Stimulated activated memory B cell treated with anti-CD40 and anti-IgM and Interleukin-4, amounts not matched to agents 10 μg/mL and 1 μg/mL and 100 μg/mL, for 72 hours (primary cell): Measurements from ENCODE around the gene UGT1A3.
A peak's percentile ranks its signal among the peaks of the same experiment; 100 is the strongest.

ENCODE experiments used
- ATAC-seq: fragments of 150-1000 bp; cut with Tn5 transposase; 2 replicates; pipeline ENCODE4 v1.10.0; 2021
- H3K27ac Mint-ChIP-seq: one replicate; pipeline ENCODE4 v1.8.0; 2022; ENCODE audit warnings: mild to moderate bottlenecking, mixed read lengths
- H3K27me3 Mint-ChIP-seq: one replicate; pipeline ENCODE4 v1.8.0; 2022; ENCODE audit warnings: mixed read lengths
- H3K36me3 Mint-ChIP-seq: one replicate; pipeline ENCODE4 v1.8.0; 2022; ENCODE audit warnings: mixed read lengths
- H3K4me1 Mint-ChIP-seq: one replicate; pipeline ENCODE4 v1.8.0; 2022; ENCODE audit warnings: mixed read lengths
- H3K4me3 Mint-ChIP-seq: one replicate; pipeline ENCODE4 v1.8.0; 2022; ENCODE audit warnings: mild to moderate bottlenecking, moderate library complexity, mixed read lengths
- H3K9me3 Mint-ChIP-seq: one replicate; pipeline ENCODE4 v1.8.0; 2022; ENCODE audit warnings: mixed read lengths

The UGT1A3 gene

DNA sequence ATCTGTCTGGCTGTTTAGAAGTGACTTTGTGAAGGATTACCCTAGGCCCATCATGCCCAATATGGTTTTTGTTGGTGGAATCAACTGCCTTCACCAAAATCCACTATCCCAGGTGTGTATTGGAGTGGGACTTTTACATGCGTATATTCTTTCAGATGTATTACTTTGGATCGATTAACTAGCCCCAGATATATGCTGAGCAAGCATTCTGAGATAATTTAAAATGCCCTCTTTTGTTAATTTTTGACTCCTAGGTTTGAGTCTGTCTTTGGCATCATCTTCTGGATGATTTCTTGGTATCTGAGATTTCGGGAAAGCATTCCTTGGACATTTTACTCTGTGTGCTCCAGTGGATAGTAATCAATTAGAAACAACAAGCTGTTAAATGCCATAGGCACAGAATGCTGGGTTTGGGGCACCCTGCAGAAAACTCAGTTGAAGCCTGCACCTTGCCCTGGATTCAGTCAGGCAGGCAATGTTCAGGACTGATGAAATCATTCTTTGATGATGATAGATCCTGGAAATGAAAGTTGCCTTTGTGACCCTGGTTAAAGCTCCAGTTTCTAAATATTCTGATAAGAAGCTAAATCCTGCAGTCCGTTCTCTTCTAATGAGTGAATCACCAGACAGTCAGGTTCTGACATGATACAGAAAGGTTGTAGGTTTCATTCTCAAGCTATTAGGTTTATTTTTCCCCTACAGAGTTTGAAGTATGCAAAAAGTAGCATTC is 32.4 kb downstream of the UGT1A3 start:
- ATAC-seq = no peak
- no peak overlapping the region for H3K4me3 Mint-ChIP-seq
- H3K4me1 Mint-ChIP-seq = no peaks in the 10 kb centered on the region
- H3K9me3 Mint-ChIP-seq = no peaks in the 10 kb centered on the region
- H3K27me3 Mint-ChIP-seq = peaks cover 31% of the 10 kb centered on the region
- no peaks in the 10 kb centered on the region for H3K36me3 Mint-ChIP-seq
- no peak overlapping the region for H3K27ac Mint-ChIP-seq

DNA sequence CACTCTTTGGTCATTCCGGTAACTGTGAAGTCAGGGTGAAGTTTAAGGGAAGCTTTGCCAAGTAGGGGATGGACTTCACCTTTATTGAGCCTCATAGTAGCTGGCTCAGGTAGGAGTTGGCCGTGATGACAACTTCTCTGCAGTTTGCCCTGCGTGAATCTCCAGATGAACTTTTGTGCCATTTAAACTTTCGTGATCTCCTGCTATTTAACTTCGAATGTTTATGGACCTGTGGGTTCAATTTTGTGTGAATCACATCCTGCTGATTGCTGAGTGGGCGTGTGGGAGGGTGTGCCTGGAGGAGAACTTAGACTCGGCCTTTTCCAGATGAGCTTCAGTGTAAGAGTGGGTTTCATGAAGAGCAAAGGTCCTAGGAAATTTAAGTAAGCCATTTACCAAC is 35.4 kb downstream of the UGT1A3 start:
- Mint-ChIP-seq H3K36me3 (no peaks in the 10 kb centered on the region), H3K27me3 (peaks cover 42% of the 10 kb centered on the region), H3K27ac (no peak overlapping the region), H3K9me3 (no peaks in the 10 kb centered on the region), H3K4me1 (no peaks in the 10 kb centered on the region), H3K4me3 (no peak overlapping the region)
- ATAC-seq = no peak

DNA sequence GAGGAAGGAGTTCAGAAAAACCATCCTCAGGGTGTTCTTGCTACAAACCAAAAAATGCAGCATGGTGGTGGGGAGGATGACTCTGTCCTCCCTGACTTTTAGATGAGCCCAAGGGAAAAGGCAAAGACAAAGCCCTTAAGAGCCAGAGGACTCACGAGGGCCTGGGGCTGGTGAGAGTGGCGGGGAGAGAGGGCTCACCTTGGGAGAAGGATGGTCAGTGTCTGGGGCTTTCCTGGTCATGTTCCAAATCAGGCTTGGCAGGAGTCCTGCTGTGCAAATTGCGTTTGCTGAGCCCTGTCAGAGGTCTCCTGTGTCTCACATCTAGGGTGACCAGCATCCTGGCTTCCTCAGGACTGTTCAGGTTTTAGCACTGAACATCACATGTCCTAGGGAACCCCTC is 35.9 kb downstream of the UGT1A3 start:
- H3K36me3 Mint-ChIP-seq = no peaks in the 10 kb centered on the region
- H3K27me3 Mint-ChIP-seq = peaks cover 46% of the 10 kb centered on the region
- no peaks in the 10 kb centered on the region for H3K9me3 Mint-ChIP-seq
- no peaks in the 10 kb centered on the region for H3K4me1 Mint-ChIP-seq
- H3K27ac Mint-ChIP-seq = no peak overlapping the region
- no peak overlapping the region for H3K4me3 Mint-ChIP-seq
- ATAC-seq = no peak

DNA sequence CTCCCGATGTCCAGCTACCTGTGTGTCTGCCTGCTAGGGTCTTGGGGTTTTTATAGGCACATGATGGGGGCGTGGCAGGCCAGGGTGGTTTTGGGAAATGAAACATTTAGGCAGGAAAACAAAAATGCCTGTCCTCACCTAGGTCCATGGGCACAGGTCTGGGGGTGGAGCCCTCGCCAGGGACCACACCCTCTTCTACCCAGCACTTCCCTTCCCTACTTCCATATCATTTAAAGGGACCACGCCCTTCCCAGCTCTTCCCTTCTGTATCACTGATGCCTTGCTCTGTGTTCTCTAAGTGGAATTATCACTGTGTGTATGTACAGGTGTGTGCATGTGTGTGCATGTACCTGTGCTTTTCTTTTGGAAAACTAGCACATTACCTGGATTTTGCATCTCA is 37.6 kb downstream of the UGT1A3 start:
- Mint-ChIP-seq H3K9me3 (no peaks in the 10 kb centered on the region), H3K36me3 (no peaks in the 10 kb centered on the region), H3K4me1 (no peaks in the 10 kb centered on the region), H3K27me3 (peaks cover 46% of the 10 kb centered on the region), H3K27ac (no peak overlapping the region), H3K4me3 (no peak overlapping the region)
- ATAC-seq = no peak

DNA sequence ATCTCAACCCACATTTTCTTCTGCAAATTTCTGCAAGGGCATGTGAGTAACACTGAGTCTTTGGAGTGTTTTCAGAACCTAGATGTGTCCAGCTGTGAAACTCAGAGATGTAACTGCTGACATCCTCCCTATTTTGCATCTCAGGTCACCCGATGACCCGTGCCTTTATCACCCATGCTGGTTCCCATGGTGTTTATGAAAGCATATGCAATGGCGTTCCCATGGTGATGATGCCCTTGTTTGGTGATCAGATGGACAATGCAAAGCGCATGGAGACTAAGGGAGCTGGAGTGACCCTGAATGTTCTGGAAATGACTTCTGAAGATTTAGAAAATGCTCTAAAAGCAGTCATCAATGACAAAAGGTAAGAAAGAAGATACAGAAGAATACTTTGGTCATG is 39.2 kb downstream of the UGT1A3 start:
- Mint-ChIP-seq H3K27me3 (peaks cover 46% of the 10 kb centered on the region), H3K36me3 (no peaks in the 10 kb centered on the region), H3K4me3 (no peak overlapping the region), H3K4me1 (no peaks in the 10 kb centered on the region), H3K9me3 (no peaks in the 10 kb centered on the region), H3K27ac (no peak overlapping the region)
- ATAC-seq = no peak

DNA sequence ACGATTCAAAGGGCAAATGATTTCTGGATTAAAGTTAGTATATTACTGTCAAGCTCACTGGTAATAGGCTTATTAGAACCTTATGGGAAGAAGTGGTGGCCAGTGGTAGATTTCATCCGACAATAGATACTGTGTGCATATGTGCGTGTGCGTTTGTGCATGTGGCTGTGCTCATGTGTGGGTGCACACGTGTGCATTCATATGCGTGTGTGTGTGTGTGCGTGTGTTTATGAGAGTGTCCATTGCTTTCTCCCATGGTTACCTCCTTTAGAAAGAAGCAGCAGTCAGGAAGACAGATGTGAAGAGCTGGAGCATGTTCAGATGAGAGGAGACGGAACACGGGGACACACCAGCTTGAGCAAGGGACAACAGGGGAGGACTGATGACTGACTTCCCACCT is 40.4 kb downstream of the UGT1A3 start:
- no peak overlapping the region for H3K27ac Mint-ChIP-seq
- H3K27me3 Mint-ChIP-seq = peaks cover 34% of the 10 kb centered on the region
- no peaks in the 10 kb centered on the region for H3K36me3 Mint-ChIP-seq
- H3K4me3 Mint-ChIP-seq = no peak overlapping the region
- H3K9me3 Mint-ChIP-seq = no peaks in the 10 kb centered on the region
- no peak for ATAC-seq
- H3K4me1 Mint-ChIP-seq = no peaks in the 10 kb centered on the region

DNA sequence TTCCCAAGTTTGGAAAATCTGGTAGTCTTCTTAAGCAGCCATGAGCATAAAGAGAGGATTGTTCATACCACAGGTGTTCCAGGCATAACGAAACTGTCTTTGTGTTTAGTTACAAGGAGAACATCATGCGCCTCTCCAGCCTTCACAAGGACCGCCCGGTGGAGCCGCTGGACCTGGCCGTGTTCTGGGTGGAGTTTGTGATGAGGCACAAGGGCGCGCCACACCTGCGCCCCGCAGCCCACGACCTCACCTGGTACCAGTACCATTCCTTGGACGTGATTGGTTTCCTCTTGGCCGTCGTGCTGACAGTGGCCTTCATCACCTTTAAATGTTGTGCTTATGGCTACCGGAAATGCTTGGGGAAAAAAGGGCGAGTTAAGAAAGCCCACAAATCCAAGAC is 43.3 kb downstream of the UGT1A3 start:
- H3K4me3 Mint-ChIP-seq = no peak overlapping the region

DNA sequence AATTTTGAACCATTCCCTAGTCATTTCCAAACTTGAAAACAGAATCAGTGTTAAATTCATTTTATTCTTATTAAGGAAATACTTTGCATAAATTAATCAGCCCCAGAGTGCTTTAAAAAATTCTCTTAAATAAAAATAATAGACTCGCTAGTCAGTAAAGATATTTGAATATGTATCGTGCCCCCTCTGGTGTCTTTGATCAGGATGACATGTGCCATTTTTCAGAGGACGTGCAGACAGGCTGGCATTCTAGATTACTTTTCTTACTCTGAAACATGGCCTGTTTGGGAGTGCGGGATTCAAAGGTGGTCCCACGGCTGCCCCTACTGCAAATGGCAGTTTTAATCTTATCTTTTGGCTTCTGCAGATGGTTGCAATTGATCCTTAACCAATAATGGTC is 43.7 kb downstream of the UGT1A3 start:
- Mint-ChIP-seq H3K27ac (no peak overlapping the region), H3K9me3 (peaks cover 8% of the 10 kb centered on the region), H3K27me3 (peaks cover 36% of the 10 kb centered on the region), H3K36me3 (peaks cover 10% of the 10 kb centered on the region), H3K4me3 (no peak overlapping the region), H3K4me1 (no peaks in the 10 kb centered on the region)
- no peak for ATAC-seq

More for the DNA sequence above, 43.3 kb downstream of the UGT1A3 start:
- Mint-ChIP-seq H3K4me1 (no peaks in the 10 kb centered on the region), H3K27me3 (peaks cover 32% of the 10 kb centered on the region), H3K27ac (no peak overlapping the region), H3K36me3 (peaks cover 10% of the 10 kb centered on the region), H3K9me3 (peaks cover 8% of the 10 kb centered on the region)
- no peak for ATAC-seq

DNA sequence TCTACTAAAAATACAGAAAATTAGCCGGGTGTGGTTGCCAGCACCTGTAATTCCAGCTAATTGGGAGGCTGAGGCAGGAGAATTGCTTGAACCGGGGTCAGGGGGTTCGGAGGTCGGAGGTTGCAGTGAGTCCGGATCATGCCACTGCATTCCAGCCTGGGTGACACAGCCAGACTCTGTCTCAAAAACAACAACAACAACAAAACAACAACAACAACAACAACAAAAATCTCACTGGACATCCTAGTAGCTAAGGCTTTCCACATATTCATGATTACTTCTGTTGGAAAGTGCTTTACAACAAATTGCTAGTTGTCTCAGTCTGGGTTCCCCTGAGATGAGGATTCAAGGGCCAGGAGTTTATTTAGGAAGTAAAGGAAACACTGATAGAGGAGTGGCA is 45.0 kb downstream of the UGT1A3 start:
- Mint-ChIP-seq H3K36me3 (peaks cover 10% of the 10 kb centered on the region), H3K4me3 (no peak overlapping the region), H3K27ac (no peak overlapping the region), H3K9me3 (peaks cover 8% of the 10 kb centered on the region), H3K4me1 (no peaks in the 10 kb centered on the region), H3K27me3 (peaks cover 43% of the 10 kb centered on the region)
- ATAC-seq = no peak

DNA sequence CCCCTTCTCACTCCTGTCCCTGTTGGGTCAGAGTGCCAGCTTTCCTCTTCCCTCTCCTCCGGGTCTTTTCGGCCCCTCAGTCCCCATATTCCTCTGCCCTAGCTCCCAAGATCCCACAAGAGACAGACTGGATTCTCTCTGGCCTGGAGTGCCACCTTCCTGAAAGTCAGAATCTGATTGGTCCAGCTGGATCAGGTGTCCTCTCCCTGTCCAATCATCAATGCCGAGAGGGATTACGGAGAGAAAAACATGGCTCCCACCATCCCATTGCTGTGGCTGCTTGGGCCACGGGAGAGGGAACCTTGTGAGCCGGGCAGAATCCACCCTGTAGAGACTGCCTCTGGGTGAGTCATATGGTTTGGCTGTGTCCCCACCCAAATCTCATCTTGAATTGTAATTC is 46.6 kb downstream of the UGT1A3 start:
- Mint-ChIP-seq H3K27ac (no peak overlapping the region), H3K9me3 (peaks cover 8% of the 10 kb centered on the region), H3K4me3 (no peak overlapping the region), H3K36me3 (peaks cover 10% of the 10 kb centered on the region), H3K27me3 (peaks cover 48% of the 10 kb centered on the region), H3K4me1 (no peaks in the 10 kb centered on the region)
- no peak for ATAC-seq

DNA sequence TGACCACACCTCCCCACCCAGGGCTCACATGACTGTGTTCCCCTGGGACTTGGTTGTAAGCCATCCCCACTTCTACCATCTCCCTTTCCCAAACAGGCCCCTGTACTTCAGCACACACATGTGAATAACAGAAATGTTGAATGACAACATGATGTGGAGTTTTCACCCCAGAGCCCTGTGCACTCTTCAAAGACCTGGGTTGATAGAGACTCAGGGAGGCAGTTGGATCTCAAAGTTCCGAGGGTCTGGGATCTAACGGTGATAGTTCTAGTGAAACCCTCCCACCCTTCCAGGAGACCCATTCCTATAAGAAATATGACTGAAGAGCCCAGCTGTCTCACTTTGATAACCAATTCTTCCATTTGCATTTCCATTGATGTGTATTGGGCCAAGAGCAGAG is 49.2 kb downstream of the UGT1A3 start, which contains the start of gene MROH2A:
TSS of gene MROH2A (plus strand) at position 301 of the 400 bp plus-strand sequence. CDS start 1,029 bp downstream, outside the sequence.
- Mint-ChIP-seq H3K27ac (no peak within 1 kb of the TSS), H3K9me3 (peaks cover 10% of the 10 kb centered on the region), H3K4me1 (no peaks in the 10 kb centered on the region), H3K27me3 (peaks cover 65% of the 10 kb centered on the region), H3K36me3 (peaks cover 10% of the 10 kb centered on the region), H3K4me3 (no peak within 1 kb of the TSS)
- ATAC-seq = no peak

DNA sequence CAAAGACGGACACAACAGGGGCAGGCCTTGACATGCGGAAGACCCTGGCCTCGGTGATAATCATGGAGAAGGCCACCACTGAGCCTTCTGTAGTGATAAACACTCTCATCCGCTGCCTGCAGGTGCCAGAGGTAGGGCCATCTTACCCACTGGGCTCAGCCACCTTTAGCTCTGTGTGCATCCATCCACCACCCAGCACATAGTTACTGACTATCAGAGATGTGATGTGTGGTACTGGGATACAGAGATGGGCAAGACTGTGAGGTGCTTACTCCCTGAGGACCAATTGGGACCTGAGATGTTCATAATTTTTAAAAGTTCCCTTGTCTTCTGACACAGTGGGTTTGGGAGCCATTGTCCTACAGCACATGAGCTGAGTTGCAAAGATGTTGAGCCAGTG is 50.9 kb downstream of the UGT1A3 start:
- H3K4me1 Mint-ChIP-seq = no peaks in the 10 kb centered on the region
- peaks cover 10% of the 10 kb centered on the region for H3K36me3 Mint-ChIP-seq
- no peak overlapping the region for H3K4me3 Mint-ChIP-seq
- H3K27ac Mint-ChIP-seq = no peak overlapping the region
- peak; percentile 54 for ATAC-seq
- H3K9me3 Mint-ChIP-seq = peaks cover 10% of the 10 kb centered on the region
- H3K27me3 Mint-ChIP-seq = peaks cover 76% of the 10 kb centered on the region

DNA sequence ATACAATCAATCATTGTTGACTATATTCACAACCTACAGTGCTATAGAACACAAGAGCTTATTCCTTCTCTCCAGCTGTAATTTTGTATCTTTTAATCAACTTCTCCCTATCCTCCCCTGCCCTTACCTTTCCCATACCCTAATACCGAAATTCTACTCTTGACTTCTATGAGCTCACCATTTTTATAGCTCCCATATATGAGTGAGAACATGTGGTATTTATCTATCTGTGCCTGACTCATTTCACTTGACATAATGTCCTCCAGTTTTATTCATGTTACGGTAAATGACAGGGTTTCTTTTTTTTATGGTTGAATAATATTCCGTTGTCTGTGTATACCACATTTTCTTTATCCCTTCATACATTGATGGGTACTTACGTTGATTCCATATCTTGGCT is 51.9 kb downstream of the UGT1A3 start:
- peaks cover 12% of the 10 kb centered on the region for H3K9me3 Mint-ChIP-seq
- peaks cover 6% of the 10 kb centered on the region for H3K36me3 Mint-ChIP-seq
- no peak overlapping the region for H3K4me3 Mint-ChIP-seq
- ATAC-seq = no peak
- no peaks in the 10 kb centered on the region for H3K4me1 Mint-ChIP-seq
- peaks cover 74% of the 10 kb centered on the region for H3K27me3 Mint-ChIP-seq
- no peak overlapping the region for H3K27ac Mint-ChIP-seq

DNA sequence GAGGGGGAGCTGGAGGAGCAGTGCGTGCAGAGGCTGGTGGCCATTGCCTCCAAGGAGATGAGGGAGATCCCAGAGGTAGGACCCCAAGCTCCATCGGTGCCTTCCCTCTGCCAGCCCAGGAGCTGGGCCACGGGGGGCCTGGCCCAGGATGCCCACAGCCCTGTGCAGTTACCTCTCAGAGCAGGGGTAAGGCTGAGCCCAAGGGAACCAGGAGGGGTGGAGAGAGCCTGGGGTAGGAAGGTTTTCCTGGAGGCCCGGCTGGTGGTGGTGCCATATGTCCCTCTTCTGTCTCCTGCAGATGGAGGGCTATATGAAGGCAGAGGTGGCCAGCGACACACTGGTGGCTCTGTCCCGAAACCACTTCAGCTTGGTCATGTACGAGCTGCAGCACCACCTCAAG is 60.7 kb downstream of the UGT1A3 start:
- Mint-ChIP-seq H3K4me1 (no peaks in the 10 kb centered on the region), H3K27me3 (peaks cover 75% of the 10 kb centered on the region), H3K4me3 (no peak overlapping the region), H3K27ac (no peak overlapping the region), H3K36me3 (no peaks in the 10 kb centered on the region), H3K9me3 (peaks cover 13% of the 10 kb centered on the region)
- no peak for ATAC-seq

DNA sequence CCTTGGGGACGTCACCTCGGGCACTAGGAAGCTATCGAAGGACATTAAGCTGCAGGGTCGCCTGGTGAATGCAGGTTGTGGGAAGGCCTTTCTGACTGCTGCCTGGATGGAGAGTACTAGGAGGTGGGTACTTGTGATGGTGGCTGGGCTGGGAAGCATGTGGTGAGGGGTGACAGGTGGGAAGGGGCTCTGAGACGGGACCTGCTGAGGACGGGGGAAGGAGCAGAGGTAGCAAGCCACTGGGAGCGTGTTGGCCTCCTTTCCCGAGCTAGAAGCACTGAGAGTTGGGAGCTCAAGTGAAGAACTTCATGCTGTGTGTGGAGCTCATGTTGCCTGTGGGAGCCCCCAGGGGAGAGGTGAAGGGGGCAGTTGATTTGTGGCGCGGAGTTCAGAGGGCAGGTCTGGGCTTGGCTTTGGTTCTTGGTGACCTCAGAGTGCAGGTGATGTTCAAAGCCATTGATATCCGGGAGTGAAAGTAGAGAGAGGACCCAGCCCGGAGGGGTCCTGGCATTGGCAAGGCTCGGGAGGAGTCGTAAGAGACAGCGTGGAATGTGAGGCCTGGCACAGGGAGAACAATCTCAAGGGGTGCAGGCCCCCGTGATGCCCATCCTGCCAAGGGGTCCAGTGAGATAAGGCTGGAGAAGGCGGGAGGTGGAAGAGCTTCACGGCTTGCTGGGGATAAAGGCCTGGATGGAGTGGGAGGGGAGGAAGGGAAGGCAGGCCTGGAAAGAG is 62.5 kb downstream of the UGT1A3 start:
- no peak overlapping the region for H3K27ac Mint-ChIP-seq
- peak; percentile 31 for ATAC-seq
- no peak overlapping the region for H3K4me3 Mint-ChIP-seq
- peaks cover 4% of the 10 kb centered on the region for H3K9me3 Mint-ChIP-seq
- no peaks in the 10 kb centered on the region for H3K36me3 Mint-ChIP-seq
- peaks cover 68% of the 10 kb centered on the region for H3K27me3 Mint-ChIP-seq
- H3K4me1 Mint-ChIP-seq = no peaks in the 10 kb centered on the region

DNA sequence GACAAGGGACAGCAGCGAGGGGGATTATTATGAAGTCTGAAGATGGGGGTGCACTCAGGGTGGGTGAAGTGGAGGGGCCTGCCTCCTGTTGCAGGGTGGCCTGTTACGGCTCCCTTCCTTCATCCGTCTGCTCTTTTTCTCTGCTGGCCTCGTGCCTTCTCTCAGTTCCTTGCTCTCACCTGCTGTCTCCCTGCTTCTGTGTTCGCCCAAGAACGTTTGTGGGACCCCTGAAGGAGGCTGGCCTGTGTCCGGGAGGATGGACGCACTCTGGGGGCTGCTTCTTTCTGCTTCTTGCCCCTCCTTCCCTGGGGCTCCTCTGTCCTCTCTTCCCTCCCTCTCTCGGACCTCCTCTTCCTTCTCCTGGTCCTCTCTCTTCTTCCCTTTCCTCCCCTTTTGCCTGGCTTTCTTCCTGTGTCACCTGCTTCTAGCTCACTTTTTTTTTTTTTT is 63.1 kb downstream of the UGT1A3 start:
- Mint-ChIP-seq H3K27ac (no peak overlapping the region), H3K4me3 (no peak overlapping the region), H3K27me3 (peaks cover 65% of the 10 kb centered on the region), H3K9me3 (peaks cover 2% of the 10 kb centered on the region), H3K36me3 (no peaks in the 10 kb centered on the region), H3K4me1 (no peaks in the 10 kb centered on the region)
- ATAC-seq = no peak
